WERI-Rb-1 (cell line): ENCODE results near the gene PTPRCAP.
"Not testable (repeated sequence)": the region's sequence is repeated elsewhere in the genome, so short reads cannot be mapped to it uniquely, and the experiment has no call there.

Experiments used
- DNase-seq: peaks from one replicate; pipeline ENCODE4 v3.0.0-alpha.2; 2020
- H3K27ac ChIP-seq: fragments of 250-450 bp; sonication (Bioruptor Pico); 2 replicates; pipeline ENCODE4 v1.5.1; 2020; ENCODE audit warnings: mild to moderate bottlenecking, moderate library complexity
- H3K27me3 ChIP-seq: fragments of 250-450 bp; sonication (Bioruptor Pico); 2 replicates; pipeline ENCODE4 v1.5.1; 2021; ENCODE audit warnings: mild to moderate bottlenecking, low read depth, moderate library complexity; ENCODE audit not compliant: insufficient read depth, severe bottlenecking
- H3K36me3 ChIP-seq: fragments of 250-450 bp; sonication (Bioruptor Pico); 2 replicates; pipeline ENCODE4 v1.5.1; 2020; ENCODE audit warnings: mild to moderate bottlenecking, moderate library complexity
- H3K4me3 ChIP-seq: 2 replicates; pipeline ENCODE4 v1.5.1; 2011; ENCODE audit warnings: low read depth, mild to moderate bottlenecking, control low read depth, low read length
- H3K9me3 ChIP-seq: fragments of 250-450 bp; sonication (Bioruptor Pico); 2 replicates; pipeline ENCODE4 v1.5.1; 2021; ENCODE audit warnings: mild to moderate bottlenecking, moderate library complexity; ENCODE audit not compliant: severe bottlenecking
- CTCF ChIP-seq: IDR thresholded peaks from 2 replicates; pipeline ENCODE4 v1.5.1; 2011; ENCODE audit warnings: low read depth, mild to moderate bottlenecking, control low read depth, inconsistent platforms, low read length

The PTPRCAP gene

DNA sequence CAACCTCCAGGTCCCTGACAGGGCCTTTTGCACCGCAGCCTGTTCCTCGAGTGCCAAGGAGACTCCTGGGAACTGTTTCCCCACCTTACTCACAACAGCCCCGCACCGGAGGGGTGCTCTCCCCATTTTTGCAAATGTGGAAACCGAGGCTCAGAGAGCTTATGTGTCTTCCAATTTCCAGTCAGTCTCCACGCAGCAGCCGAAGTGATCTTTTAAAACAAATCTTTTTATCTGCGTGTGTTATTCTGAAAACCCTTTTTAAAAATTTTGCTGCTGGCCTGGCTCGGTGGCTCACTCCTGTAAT lies 32.0 kb upstream of the PTPRCAP start:
- no peak for DNase-seq
- Histone ChIP-seq H3K27ac (peak overlapping the region; percentile 67), H3K36me3 (no peaks in the 10 kb centered on the region), H3K9me3 (no peaks in the 10 kb centered on the region), H3K4me3 (peak overlapping the region; percentile 49), H3K27me3 (no peaks in the 10 kb centered on the region)
- no peak for TF ChIP-seq CTCF

DNA sequence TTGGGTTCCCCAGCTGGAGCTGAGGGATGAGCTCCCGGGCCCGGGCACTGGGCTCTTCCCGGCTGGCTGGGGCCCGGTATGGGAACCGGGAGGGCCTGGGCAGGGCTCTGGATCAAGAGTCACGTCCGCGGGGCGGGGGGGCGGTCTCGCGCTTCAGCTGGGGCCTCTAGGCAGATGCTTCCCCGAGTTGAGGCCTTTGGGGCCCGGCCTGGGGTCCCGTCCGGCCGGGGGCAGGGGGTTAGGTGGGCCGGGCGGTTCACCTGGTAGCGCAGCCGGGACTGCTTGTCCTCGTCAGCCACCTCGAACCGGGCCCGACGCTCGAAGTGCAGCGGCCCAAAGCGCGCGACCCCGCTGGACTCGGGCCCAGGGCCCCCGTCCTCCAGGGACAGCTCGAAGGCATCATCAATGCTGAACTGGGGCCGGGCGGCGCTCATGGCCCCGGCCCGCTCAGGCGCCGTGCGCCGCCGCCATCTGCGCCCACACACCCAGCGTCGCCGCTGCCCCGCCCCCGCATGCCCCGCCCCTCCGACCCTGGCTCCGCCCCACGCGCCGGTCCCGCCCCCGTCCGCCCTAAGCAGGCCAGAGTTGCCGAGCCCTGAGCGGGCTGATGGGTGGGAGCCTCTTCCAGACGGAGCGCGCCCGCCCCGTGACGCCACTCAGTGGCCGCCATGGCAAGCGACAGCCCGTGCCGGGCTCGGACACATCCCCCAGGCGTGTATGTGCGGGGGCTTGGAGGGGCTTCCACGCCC lies 31.5 kb upstream of the PTPRCAP start, which contains the start of gene TMEM134:
TSS of gene TMEM134 (minus strand) at position 493 of the 749 bp plus-strand sequence. CDS start at position 434, 59 bp downstream.
- H3K36me3 ChIP-seq = no peaks in the 10 kb centered on the region
- TF ChIP-seq CTCF = peak; percentile 78
- no peaks in the 10 kb centered on the region for H3K9me3 ChIP-seq
- H3K4me3 ChIP-seq = peak within 1 kb of the TSS; percentile 73
- peak; percentile 93 for DNase-seq
- H3K27me3 ChIP-seq = no peaks in the 10 kb centered on the region
- H3K27ac ChIP-seq = peak within 1 kb of the TSS; percentile 75

GRCh38 chr11:67468456-67468758 lies 30.9 kb upstream of the PTPRCAP start:
- TF ChIP-seq CTCF = no peak
- Histone ChIP-seq H3K27ac (peak overlapping the region; percentile 75), H3K27me3 (no peaks in the 10 kb centered on the region), H3K36me3 (no peaks in the 10 kb centered on the region), H3K9me3 (no peaks in the 10 kb centered on the region), H3K4me3 (peak overlapping the region; percentile 73)
- DNase-seq = no peak

DNA sequence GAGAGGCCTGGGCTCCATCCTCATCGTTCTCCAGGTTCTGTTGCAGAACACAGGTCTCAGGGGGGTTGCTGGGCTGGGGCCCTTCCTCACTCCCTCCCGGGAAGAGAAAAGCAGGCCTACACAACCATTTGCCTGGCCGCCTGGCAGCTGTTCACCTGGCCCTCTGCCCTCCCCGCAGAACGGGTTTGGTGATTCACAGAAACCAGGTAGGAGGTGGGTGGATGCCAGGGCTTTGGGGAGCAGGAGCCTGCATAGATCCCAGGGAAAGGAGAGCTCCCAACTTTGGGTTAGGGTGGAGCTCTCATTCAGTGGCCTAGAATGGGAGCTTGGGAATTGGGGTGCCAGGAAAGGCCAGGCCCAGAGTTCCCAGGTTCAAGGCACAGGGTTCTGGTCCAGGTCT lies 30.6 kb upstream of the PTPRCAP start:
- Histone ChIP-seq H3K27ac (no peak overlapping the region), H3K36me3 (no peaks in the 10 kb centered on the region), H3K4me3 (peak overlapping the region; percentile 73), H3K27me3 (no peaks in the 10 kb centered on the region), H3K9me3 (no peaks in the 10 kb centered on the region)
- TF ChIP-seq CTCF = no peak
- no peak for DNase-seq

DNA sequence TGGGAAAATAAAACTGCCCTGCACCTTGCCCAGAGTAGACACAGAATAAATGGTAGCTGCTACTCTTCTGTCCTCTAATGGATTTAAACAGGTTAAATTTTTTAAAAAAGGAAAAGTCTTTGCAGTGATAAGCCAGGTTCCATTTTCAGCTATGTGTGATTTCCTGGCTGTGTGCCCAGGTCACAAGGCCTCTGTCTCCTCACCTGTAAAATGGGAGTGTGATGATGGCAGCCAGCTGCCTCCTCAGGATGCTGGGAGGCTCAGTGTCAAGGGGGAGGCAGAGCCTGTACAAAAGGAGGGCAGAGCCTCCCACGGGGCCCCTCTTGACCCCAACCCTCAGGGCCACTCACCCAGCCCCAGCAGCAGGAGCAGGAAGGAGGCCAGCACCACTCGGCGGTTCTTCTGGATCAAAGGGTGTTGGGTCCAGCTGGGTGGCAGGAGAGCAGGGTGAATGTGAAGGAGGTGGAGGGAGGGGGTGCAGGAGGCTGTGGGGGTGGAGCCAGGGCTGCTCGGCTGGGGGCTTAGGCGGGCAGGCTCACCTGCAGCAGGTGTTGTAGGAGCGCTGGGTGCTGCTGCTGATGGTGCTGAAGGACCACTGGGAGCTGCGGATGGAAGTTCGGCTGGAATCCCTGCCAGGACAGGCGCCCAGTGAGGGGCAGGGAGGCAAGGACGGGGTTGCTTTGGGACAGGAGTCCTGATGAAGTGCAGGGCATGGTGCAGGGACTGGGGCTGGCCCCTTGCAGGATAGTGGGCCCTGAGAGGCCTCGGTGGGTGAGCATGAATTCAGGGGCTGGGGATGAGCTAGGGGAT lies 29.7 kb upstream of the PTPRCAP start:
- H3K27ac ChIP-seq = no peak overlapping the region
- H3K4me3 ChIP-seq = no peak overlapping the region
- H3K27me3 ChIP-seq = no peaks in the 10 kb centered on the region
- no peaks in the 10 kb centered on the region for H3K36me3 ChIP-seq
- DNase-seq = no peak
- H3K9me3 ChIP-seq = no peaks in the 10 kb centered on the region
- TF ChIP-seq CTCF = no peak

DNA sequence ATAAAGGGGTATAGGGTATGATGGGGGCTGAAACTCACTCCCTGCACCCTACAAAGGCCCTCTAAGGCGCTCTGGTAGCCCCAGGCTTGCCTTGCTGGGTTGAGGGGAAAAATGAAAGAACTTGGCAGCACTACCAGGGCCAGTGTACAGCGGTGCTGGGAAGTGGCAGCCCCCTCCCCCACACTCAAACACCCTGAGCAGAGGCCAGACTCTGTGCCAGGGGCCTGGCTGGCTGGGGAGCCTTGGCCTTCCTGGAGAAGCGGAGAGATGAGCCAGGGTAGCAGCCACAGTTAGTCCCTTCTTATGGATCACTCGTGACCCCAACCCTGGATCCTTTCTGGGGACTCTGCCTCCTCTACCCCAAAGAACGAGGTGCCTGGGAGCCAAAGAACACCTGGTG lies 28.9 kb upstream of the PTPRCAP start:
- no peaks in the 10 kb centered on the region for H3K9me3 ChIP-seq
- no peak for DNase-seq
- no peak overlapping the region for H3K4me3 ChIP-seq
- no peaks in the 10 kb centered on the region for H3K27me3 ChIP-seq
- no peak for TF ChIP-seq CTCF
- H3K36me3 ChIP-seq = no peaks in the 10 kb centered on the region
- H3K27ac ChIP-seq = no peak overlapping the region

GRCh38 chr11:67465530-67465929 lies 28.0 kb upstream of the PTPRCAP start:
- H3K4me3 ChIP-seq, H3K36me3 ChIP-seq, H3K27ac ChIP-seq, H3K9me3 ChIP-seq, H3K27me3 ChIP-seq, DNase-seq: not testable (repeated sequence)
